Measurements from ENCODE around the gene TP53AIP1. TPM values are rescaled to one million over a fixed set of nuclear protein-coding genes. Genes with fewer than 3 reads are reported as not detected.

The TP53AIP1 gene
- total and polyA plus RNA-seq, 10 of the 15 experiments (the other 5 are each of a cell fraction or from before 2014, with no cell fraction given) = 0.01 TPM; not detected in 9

DNA sequence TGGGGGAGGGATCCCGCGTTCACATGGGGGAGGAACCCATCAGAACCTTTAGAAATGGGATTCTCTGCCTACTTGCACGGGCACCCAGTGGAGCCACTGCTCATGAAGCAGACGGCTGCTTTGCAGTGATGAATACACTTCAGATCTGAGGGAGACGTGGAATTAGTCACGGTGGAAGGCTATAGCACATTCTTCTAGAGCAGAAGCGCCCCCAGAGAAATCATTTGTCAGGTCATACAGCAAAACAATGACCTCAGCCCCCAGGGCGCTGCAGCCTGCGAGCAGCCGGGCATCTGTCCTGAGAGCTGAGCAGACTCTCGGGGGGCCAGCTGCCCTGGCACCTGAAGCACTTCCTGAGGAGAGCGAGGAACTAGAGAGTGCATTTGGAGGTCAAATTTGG is 12.7 kb downstream of the TP53AIP1 start:
- Histone ChIP-seq H3K4me1 (ENCODE audit: control insufficient read depth, insufficient read depth, low read length) (peaks cover 5% of the 10 kb centered on the region), H3K9me3 (replicated peaks; ENCODE audit: control insufficient read depth, insufficient read depth, low read length) (no peaks in the 10 kb centered on the region), H3K4me2 (ENCODE audit: control insufficient read depth, insufficient read depth) (no peak overlapping the region), H3K27me3 (replicated peaks in 1 of 2; ENCODE audit: control insufficient read depth in 2 of 2, insufficient read depth in 2 of 2, low read length in 1 of 2) (no peaks in the 10 kb centered on the region), H3K4me3 (no peak overlapping the region), H3K36me3 (ENCODE audit: control insufficient read depth in 2 of 2, insufficient read depth in 2 of 2, low read length in 1 of 2) (no peaks in the 10 kb centered on the region), H3K27ac (ENCODE audit: control insufficient read depth, insufficient read depth) (no peak overlapping the region), H3K79me2 (ENCODE audit: control insufficient read depth, insufficient read depth, low read length) (no peaks in the 10 kb centered on the region), H2AFZ (ENCODE audit: control insufficient read depth, low read depth, low read length) (no peak overlapping the region), H3K9ac (ENCODE audit: control insufficient read depth, insufficient read depth, low read length) (no peak overlapping the region), H4K20me1 (ENCODE audit: control insufficient read depth, insufficient read depth) (no peaks in the 10 kb centered on the region)
- 57% methylated on average over 12 of the region's 12 CpGs for WGBS (ENCODE audit: insufficient coverage, insufficient replicate concordance, low lambda C conversion rate, missing lambda C conversion rate)
- in situ Hi-C loops (cut with MboI) = no loop called here
- ChIA-PET POLR2A (interaction anchor here (1.5 kb wide), 1 partner anchor 11 kb away, joined by 7 read pairs; no protein-coding TSS in a partner anchor), RAD21 (ENCODE audit: unreplicated experiment) (no interaction called here), CTCF (no interaction called here), SMC1A (ENCODE audit: uncharacterized antibody, unreplicated experiment) (interaction anchor here (0.9 kb wide), 1 partner anchor 32 kb away, joined by 3 read pairs; no protein-coding TSS in a partner anchor)
- TF ChIP-seq NR2F1 (conservative IDR thresholded peaks at IDR 0.05) = no peak
- no peak for TF ChIP-seq KAT2A (conservative IDR thresholded peaks at IDR 0.05; ENCODE audit: control insufficient read depth, low read depth, low read length)
- TF ChIP-seq STAT3 (IDR thresholded peaks at IDR 0.05; ENCODE audit: low read depth, low read length) = no peak
- TF ChIP-seq TCF7 (IDR thresholded peaks at IDR 0.05; ENCODE audit: borderline replicate concordance) = no peak
- no TSS peak for BruUV-seq (replicated peaks)
- DNase-seq (ENCODE audit: low read depth, low spot score) = no peak
- ATAC-seq = no peak
- intact Hi-C loops (cut with micrococcal nuclease; ENCODE audit: unreplicated experiment) = no loop called here
- FAIRE-seq = no peak

GRCh38 chr11:128929468-128929867 is 13.2 kb downstream of the TP53AIP1 start:
- WGBS (ENCODE audit: insufficient coverage, insufficient replicate concordance, low lambda C conversion rate, missing lambda C conversion rate) = 22% methylated on average over 5 of the region's 5 CpGs
- Histone ChIP-seq H3K79me2 (ENCODE audit: control insufficient read depth, insufficient read depth, low read length) (no peaks in the 10 kb centered on the region), H2AFZ (ENCODE audit: control insufficient read depth, low read depth, low read length) (no peak overlapping the region), H3K27ac (ENCODE audit: control insufficient read depth, insufficient read depth) (no peak overlapping the region), H3K4me3 (no peak overlapping the region), H3K9me3 (replicated peaks; ENCODE audit: control insufficient read depth, insufficient read depth, low read length) (no peaks in the 10 kb centered on the region), H4K20me1 (ENCODE audit: control insufficient read depth, insufficient read depth) (no peaks in the 10 kb centered on the region), H3K27me3 (replicated peaks in 1 of 2; ENCODE audit: control insufficient read depth in 2 of 2, insufficient read depth in 2 of 2, low read length in 1 of 2) (no peaks in the 10 kb centered on the region), H3K36me3 (ENCODE audit: control insufficient read depth in 2 of 2, insufficient read depth in 2 of 2, low read length in 1 of 2) (no peaks in the 10 kb centered on the region), H3K9ac (ENCODE audit: control insufficient read depth, insufficient read depth, low read length) (no peak overlapping the region), H3K4me2 (ENCODE audit: control insufficient read depth, insufficient read depth) (no peak overlapping the region), H3K4me1 (ENCODE audit: control insufficient read depth, insufficient read depth, low read length) (peaks cover 5% of the 10 kb centered on the region)
- no peak for FAIRE-seq
- DNase-seq (ENCODE audit: low read depth, low spot score) = no peak
- peak; percentile 62 for ATAC-seq
- CTCF ChIA-PET = interaction anchor here (2.1 to 2.7 kb wide), 2 partner anchors 27 to 45 kb away, joined by 17 to 26 read pairs; no protein-coding TSS in a partner anchor
- intact Hi-C loops (cut with micrococcal nuclease; ENCODE audit: unreplicated experiment) (no loop called here), in situ Hi-C loops (cut with MboI) (no loop called here)
- TF ChIP-seq, protein P1, sequence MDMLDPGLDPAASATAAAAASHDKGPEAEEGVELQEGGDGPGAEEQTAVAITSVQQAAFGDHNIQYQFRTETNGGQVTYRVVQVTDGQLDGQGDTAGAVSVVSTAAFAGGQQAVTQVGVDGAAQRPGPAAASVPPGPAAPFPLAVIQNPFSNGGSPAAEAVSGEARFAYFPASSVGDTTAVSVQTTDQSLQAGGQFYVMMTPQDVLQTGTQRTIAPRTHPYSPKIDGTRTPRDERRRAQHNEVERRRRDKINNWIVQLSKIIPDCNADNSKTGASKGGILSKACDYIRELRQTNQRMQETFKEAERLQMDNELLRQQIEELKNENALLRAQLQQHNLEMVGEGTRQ (IDR thresholded peaks at IDR 0.05; ENCODE audit: borderline replicate concordance, low read depth, low read length) = no peak
- TF ChIP-seq ATF3 (IDR thresholded peaks at IDR 0.05; ENCODE audit: borderline replicate concordance, extremely low read depth, low read depth, low read length) (no peak), EGR1 (IDR thresholded peaks at IDR 0.05; ENCODE audit: borderline replicate concordance in 1 of 2, low read depth in 2 of 2, low read length in 2 of 2) (peak in 1 of 2 experiments; percentile 37; a peak in 1 of 3 replicates), BCL11A (IDR thresholded peaks at IDR 0.05; ENCODE audit: low read depth, low read length) (no peak)
- RAD21 ChIA-PET (ENCODE audit: unreplicated experiment) = interaction anchor here (1.0 to 1.1 kb wide), 3 partner anchors 12 to 27 kb away, joined by 3 to 4 read pairs (median 3); no protein-coding TSS in a partner anchor
- SMC1A ChIA-PET (ENCODE audit: uncharacterized antibody, unreplicated experiment) = interaction anchor here (0.9 kb wide), 1 partner anchor 33 kb away, joined by 3 read pairs; no protein-coding TSS in a partner anchor
- POLR2A ChIA-PET = interaction anchor here (1.5 kb wide), 1 partner anchor 10 kb away, joined by 7 read pairs; no protein-coding TSS in a partner anchor
- no TSS peak for BruUV-seq (replicated peaks)

Data from GM12878 (cell line).